ENCODE measurements around the gene LRMDA.

GRCh38 chr10:76286536-76286935 is 855.1 kb downstream of the LRMDA start:
- TF ChIP-seq, protein P1, sequence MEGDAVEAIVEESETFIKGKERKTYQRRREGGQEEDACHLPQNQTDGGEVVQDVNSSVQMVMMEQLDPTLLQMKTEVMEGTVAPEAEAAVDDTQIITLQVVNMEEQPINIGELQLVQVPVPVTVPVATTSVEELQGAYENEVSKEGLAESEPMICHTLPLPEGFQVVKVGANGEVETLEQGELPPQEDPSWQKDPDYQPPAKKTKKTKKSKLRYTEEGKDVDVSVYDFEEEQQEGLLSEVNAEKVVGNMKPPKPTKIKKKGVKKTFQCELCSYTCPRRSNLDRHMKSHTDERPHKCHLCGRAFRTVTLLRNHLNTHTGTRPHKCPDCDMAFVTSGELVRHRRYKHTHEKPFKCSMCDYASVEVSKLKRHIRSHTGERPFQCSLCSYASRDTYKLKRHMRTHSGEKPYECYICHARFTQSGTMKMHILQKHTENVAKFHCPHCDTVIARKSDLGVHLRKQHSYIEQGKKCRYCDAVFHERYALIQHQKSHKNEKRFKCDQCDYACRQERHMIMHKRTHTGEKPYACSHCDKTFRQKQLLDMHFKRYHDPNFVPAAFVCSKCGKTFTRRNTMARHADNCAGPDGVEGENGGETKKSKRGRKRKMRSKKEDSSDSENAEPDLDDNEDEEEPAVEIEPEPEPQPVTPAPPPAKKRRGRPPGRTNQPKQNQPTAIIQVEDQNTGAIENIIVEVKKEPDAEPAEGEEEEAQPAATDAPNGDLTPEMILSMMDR (IDR thresholded peaks at IDR 0.05; ENCODE audit: low read depth, low read length): no peak
- no peak for TF ChIP-seq EZH2phosphoT487 (IDR thresholded peaks at IDR 0.05; ENCODE audit: low read depth)

All from OCI-LY3 (cell line).